ENCODE measurements around the gene CERS6. TPM values are rescaled to one million over a fixed set of nuclear protein-coding genes. Genes with fewer than 3 reads are reported as not detected.

The CERS6 gene
- total RNA-seq = 1.8 and 9.9 TPM in 2 replicates

GRCh38 chr2:168455645-168456520 lies at the start of gene CERS6:
Gene CERS6 (plus strand): TSS chr2:168456272. CDS start chr2:168456449, 177 bp downstream.

GRCh38 chr2:168801961-168802858 lies 346.1 kb downstream of the CERS6 start, which contains the start of gene NOSTRIN:
Gene NOSTRIN (plus strand): TSS chr2:168802637. CDS start chr2:168802647, 10 bp downstream.

Small RNAs within 50 kb of the gene (small RNA-seq; reads per million reads assigned to genes)
- gene MIR4774 (ENCODE audit: low replicate concordance) = not detected
- not detected for gene RN7SL813P (ENCODE audit: low replicate concordance)
- not detected for gene RNU6-766P (ENCODE audit: low replicate concordance)

Other genes starting within 250 kb of the CERS6 start
- 20.1 and 37.8 TPM in 2 replicates for gene STK39, start 208.7 kb upstream of the CERS6 start, total RNA-seq

Measured in placental pericyte (primary cell).